Medulla oblongata (tissue), 1 donor: ENCODE data around the gene TMEM163.

Experiments
- DNase-seq: peaks from one replicate; pipeline ENCODE4 v3.0.0-alpha.2; 2015; ENCODE audit errors: extremely low spot score

TMEM163 gene

DNA sequence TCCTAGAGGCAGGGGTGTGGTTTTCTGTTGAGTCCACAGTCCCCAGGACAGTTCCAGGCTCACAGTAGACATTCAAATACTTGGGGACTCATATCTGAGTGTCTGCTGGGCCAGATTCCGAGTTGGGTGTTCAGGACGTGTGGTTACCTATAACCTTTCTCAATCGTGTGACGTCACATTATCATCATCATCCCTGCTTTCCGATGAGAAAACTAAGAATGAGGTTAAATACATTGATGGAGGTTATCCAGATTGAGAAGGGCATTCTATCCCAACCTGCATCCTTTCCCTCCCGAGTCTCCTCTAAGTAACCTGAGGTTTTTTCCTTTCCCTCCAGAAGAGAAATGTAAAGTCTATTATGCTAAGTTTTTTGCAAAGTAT is 260.3 kb downstream of the TMEM163 start:
- no peak for DNase-seq

- no peak for DNase-seq
Measured at GRCh38 chr2:134457765-134458472, 260.9 kb downstream of the TMEM163 start.

DNA sequence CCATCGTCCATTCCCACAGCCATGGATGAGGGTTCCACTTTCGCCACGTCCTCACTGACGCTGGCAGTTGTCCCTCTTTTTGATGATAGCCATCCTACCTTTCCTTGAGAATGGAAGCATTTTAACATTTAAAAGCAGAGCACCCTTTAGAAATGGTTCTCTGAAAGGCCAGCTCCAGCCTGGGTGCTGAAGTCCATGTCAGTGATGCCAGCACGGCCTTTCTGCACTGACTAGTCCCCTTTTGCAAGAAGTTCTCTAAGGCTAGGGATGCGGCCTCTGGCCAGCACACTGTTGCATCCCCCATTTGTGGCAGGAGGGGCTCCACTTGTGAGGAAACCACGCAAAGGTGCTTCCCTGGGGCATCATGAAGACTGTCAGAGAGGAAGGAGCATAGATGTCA is 261.4 kb downstream of the TMEM163 start:
- DNase-seq, result no peak

GRCh38 chr2:134455426-134455825 is 263.4 kb downstream of the TMEM163 start:
- no peak for DNase-seq

DNA sequence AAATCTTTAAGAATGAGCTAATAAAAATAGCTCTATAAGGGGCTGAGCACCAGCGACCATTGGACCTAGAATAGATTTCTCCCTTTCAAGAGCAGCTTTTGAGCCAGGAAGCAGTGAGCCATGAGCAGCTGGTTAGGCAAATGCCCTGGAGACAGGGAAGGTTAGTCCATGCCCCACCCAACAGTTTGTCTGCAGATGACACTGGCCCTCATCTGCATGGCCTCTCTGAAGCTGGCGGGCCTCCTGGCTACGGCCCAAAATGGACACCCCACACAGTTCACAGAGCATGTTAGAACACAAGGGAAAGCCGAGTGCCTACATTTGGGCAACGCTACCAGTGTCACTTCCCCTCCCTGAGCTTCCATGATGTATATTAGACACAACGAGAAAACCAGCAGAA is 263.9 kb downstream of the TMEM163 start:
- no peak for DNase-seq

DNA sequence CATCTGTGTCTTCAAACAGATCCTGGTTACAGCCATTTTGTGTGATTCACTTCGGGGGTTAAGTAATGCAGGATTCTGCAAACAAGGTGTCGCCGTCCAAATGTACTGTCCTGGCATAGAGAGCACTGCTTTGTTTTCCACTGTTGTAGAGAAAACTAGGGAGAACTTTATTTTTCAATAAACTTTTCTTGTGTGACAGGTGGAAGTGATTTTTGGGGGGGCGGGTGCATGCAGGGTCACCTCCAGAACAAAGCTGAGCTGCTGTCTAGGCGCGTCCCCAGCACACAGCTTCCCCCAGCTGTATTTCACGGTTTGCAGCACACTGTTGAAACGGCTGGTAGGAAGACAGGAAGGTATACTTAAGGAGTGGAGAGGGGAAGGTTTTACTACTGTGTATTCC is 264.4 kb downstream of the TMEM163 start:
- DNase-seq, result no peak

GRCh38 chr2:134453973-134454372 is 264.8 kb downstream of the TMEM163 start:
- no peak for DNase-seq

DNA sequence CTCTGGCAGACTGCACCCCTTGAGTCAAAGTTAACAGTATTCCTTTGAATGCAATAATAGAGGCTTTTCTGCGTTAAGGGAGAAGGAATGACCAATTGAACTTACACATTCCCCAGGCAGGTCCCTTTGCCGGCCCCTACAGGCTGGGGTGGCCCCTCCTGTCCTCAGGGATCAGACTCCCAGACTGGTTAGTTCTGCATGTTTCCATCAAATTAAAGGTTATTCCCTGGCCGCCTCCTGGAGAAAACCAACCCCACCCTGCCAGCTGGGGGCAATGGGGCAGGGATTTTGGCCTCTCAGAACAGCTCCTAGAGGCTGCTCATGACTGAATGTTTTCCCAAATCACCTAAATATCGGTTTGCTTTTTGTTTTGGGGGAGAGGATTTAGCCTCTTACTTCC is 265.3 kb downstream of the TMEM163 start:
- no peak for DNase-seq

- no peak for DNase-seq
Measured at GRCh38 chr2:134452042-134452733, 266.6 kb downstream of the TMEM163 start.

- no peak for DNase-seq
Measured at GRCh38 chr2:134451347-134451630, 267.5 kb downstream of the TMEM163 start.

- DNase-seq, result no peak
Measured at GRCh38 chr2:134449751-134450513, 268.9 kb downstream of the TMEM163 start.

DNA sequence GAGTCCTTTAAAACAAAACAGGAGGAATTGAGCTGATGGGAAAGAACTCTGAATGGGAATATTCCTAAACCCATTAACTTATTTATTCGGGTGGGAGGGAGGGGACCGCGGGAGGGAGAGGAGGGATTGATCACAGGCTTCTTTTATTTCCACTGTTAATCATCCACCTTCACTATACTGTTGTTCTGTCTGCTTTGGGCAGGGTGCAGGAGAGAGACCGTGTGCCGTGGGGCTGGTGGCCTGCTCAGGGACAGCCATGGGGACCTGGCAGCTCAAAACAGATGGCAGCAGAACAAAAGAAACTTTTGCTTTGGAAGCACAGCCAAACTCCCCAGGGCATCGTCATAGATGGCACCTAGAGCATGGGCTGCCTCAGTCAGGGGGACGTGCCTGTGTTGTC is 269.6 kb downstream of the TMEM163 start:
- no peak for DNase-seq

- no peak for DNase-seq
Measured at GRCh38 chr2:134448650-134449049, 270.1 kb downstream of the TMEM163 start.

DNA sequence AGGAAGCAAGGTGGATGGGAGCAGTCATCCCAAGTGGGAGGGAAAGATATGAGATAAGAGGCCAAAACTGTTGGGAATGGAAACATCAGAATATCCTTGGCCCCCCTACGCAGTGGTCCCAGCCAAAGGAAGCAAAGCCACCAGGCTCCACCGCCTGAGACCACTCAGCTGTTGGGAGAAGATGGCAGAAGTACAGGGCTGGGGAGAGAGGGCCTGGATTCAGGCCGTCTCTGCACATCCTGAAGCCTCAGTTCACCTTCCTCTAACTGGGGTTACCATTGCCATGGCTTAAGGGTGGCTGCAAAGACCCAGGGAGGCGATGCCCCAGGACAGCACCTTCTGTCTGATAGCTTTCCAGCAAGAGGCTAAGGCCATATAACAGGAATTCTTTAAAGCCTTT is 271.1 kb downstream of the TMEM163 start:
- DNase-seq, result no peak

DNA sequence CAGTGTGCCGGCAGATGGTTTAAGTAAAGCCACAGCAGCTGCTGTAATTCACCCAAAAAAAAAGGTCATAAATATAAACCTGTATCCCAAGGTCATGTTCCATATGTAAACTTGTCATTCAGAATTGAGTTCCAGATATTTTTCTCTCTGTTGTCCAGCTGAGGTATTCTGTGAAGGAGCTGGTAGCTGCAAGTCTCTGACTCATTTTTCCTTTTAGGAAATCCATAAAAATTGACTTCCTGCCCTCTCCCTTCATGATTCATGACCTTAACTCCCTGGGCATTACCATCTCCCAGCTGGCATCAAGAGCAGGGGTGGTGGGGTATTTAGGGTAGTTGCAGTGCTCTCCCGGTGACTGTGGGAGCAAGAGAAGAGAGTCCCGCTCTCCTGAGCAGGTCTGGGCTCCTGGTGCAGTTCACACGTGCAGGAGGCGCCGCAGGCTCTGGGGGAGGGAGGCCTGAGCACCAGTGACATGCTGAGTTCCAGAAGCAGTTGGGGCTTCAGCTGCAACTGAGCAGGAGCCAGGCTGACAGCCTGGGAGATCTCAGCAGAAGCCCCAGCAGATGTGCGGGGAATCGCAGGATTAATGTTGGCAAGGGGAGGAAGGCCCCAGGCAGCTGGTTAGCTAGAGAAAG is 272.3 kb downstream of the TMEM163 start:
- no peak for DNase-seq

DNA sequence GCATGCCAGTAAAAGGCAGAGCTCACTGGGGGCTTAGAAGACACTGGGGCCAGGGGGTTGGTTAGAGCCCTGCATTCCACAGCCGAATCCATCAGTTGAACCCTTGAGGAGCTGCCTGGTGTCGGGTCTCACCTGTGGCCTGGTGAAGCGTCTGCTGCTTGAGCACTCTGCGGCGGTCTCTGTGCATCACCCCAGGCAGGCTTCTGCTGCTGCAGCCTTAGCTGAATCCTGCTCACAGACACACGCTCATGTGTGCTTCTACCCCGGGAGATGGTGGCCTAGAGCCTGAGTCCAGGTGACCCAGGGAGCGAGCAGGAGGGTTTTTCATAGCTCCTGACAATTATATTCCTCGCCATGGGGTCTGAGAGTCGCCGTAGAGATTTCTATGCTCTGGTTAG is 272.8 kb downstream of the TMEM163 start:
- no peak for DNase-seq

- DNase-seq, result no peak
Measured at GRCh38 chr2:134445116-134445515, 273.7 kb downstream of the TMEM163 start.

DNA sequence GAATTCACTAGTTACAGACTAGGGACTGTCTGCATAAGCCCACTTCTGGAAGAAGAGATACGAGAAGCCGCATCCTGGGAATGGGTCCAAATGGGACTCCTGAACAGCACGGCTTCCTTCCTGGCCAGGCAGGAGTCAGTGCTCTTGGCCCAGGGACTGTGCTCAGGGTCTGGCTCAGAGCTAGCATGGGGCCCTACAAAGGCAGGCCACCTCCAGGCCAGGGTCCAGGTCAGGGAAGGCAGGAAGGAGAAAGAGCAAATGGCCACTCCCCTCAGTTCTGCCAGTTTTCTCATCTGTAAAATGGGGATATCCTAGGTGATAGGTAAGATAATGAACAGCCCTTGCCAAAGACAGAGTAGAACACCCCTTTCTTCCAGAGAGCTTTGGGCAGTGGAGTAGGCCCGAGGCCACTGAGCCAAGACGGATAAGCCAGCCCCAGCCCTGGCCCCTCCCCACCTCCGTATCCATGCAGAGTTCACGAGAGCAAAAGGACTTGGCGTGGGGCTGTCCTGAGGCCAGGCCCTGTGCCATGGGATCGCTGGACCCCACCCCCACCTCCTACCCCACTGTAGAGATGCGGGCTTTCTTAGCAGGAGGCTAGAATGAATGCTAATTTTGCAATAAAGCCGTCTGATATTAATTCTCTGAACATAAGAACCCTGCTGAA is 274.9 kb downstream of the TMEM163 start:
- no peak for DNase-seq

DNA sequence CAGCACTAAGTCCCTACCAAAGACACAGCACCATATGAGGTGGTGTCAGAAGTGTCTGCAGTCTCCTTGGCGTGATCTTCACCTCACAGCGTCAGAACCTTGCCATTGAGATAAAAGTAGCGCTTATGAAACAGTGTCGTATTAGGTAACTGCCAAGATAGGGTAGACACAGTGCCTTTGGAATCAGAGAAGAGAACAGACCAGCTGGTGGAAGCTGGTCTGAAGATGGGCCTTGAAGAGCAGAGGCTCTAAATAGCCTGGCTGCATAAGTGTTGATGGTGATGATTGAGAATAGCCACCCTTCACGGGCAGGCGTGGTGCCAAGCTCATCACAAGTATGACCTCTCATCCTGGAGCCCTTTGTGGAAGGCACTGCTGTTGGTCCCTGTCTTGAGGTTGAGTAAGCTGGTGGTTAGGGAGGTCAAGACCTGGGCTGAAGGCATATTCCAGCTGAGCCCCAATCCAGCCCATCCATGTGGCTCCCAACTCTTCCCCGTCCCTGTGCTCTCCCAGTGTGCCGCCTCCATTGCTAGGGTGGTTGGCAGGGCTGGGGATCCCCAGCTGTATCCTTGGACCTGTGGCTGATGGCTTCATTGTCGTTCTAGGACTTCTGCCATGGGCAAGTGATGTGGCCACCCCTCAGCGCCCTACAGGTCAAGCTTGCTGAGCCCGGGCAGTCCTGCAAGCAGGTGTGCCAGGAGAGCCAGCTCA is 277.5 kb downstream of the TMEM163 start:
- DNase-seq, result no peak

GRCh38 chr2:134440336-134440909 is 278.4 kb downstream of the TMEM163 start:
- DNase-seq, result no peak

- DNase-seq, result no peak
Measured at GRCh38 chr2:134438371-134438770, 280.4 kb downstream of the TMEM163 start.
